ENCODE data around the gene APOC3. TPM values are rescaled to one million over a fixed set of nuclear protein-coding genes. Genes with fewer than 3 reads are reported as not detected.

APOC3 gene
- total RNA-seq, 1 experiment from 2014 or later = not detected

DNA sequence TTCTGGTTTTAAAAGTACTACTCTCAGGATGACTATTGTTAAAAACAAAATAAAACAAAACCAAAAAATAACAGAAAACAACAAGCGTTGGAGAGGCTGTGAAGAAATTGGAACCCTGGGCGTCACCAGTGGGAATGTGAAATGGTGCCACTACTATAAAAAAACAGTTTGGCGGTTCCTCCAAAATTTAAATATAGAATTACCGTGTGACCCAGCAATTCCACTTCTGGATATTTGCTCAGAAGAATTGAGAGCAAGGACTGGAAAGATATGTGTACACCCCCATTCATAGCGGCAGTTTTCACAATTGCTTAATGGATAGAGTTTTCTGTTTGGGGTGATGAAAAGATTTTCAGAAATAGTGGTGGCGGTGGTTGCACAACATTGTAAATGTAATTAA is 15.2 kb upstream of the APOC3 start:
- TF ChIP-seq, protein P1, sequence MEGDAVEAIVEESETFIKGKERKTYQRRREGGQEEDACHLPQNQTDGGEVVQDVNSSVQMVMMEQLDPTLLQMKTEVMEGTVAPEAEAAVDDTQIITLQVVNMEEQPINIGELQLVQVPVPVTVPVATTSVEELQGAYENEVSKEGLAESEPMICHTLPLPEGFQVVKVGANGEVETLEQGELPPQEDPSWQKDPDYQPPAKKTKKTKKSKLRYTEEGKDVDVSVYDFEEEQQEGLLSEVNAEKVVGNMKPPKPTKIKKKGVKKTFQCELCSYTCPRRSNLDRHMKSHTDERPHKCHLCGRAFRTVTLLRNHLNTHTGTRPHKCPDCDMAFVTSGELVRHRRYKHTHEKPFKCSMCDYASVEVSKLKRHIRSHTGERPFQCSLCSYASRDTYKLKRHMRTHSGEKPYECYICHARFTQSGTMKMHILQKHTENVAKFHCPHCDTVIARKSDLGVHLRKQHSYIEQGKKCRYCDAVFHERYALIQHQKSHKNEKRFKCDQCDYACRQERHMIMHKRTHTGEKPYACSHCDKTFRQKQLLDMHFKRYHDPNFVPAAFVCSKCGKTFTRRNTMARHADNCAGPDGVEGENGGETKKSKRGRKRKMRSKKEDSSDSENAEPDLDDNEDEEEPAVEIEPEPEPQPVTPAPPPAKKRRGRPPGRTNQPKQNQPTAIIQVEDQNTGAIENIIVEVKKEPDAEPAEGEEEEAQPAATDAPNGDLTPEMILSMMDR (conservative IDR thresholded peaks at IDR 0.05) = no peak
- Histone ChIP-seq H3K23ac (ENCODE audit: insufficient read length, low read depth, low read length) (no peak overlapping the region), H3K56ac (ENCODE audit: insufficient read length, low read depth, low read length) (no peak overlapping the region), H3T11ph (ENCODE audit: low read length) (no peak overlapping the region), H3K4me1 (ENCODE audit: insufficient read depth, low read length) (no peaks in the 10 kb centered on the region), H3K4me2 (ENCODE audit: insufficient read depth, insufficient read length, low read length) (no peak overlapping the region), H3K9me3 (ENCODE audit: control insufficient read depth, low read depth, low read length) (no peaks in the 10 kb centered on the region), H3K79me2 (ENCODE audit: insufficient read depth, low read length) (no peaks in the 10 kb centered on the region), H2AFZ (ENCODE audit: low read length) (no peak overlapping the region), H4K20me1 (ENCODE audit: control insufficient read depth, insufficient read depth, insufficient read length) (no peaks in the 10 kb centered on the region), H4K8ac (replicated peaks; ENCODE audit: insufficient read length, low read depth, low read length) (no peak overlapping the region), H4K91ac (ENCODE audit: insufficient read length, low read depth, low read length) (no peak overlapping the region), H3K18ac (ENCODE audit: insufficient read length, low read depth, low read length) (no peak overlapping the region), H3K14ac (ENCODE audit: insufficient read depth, low read length) (no peak overlapping the region), H3K27ac (ENCODE audit: insufficient read length, low read depth, low read length) (no peak overlapping the region), H2BK12ac (ENCODE audit: insufficient read length, low read depth, low read length) (no peak overlapping the region), H4K5ac (ENCODE audit: insufficient read length, low read depth, low read length) (no peak overlapping the region), H2BK20ac (ENCODE audit: low read depth, low read length, poor library complexity, severe bottlenecking) (no peak overlapping the region), H3K4ac (ENCODE audit: low read depth, low read length) (no peak overlapping the region), H3K9ac (ENCODE audit: extremely low read depth, insufficient read length, low read length) (no peak overlapping the region), H3K27me3 (ENCODE audit: insufficient read depth, low read length) (no peaks in the 10 kb centered on the region), H2BK15ac (ENCODE audit: low read depth, low read length) (no peak overlapping the region), H3K23me2 (ENCODE audit: insufficient read length, low read depth, low read length, poor library complexity, severe bottlenecking) (peaks cover 4% of the 10 kb centered on the region), H3K79me1 (ENCODE audit: insufficient read depth, low read depth, low read length, poor library complexity, severe bottlenecking) (no peaks in the 10 kb centered on the region), H2BK120ac (ENCODE audit: low read depth, low read length, poor library complexity, severe bottlenecking) (no peak overlapping the region), H2BK5ac (ENCODE audit: insufficient read length, low read length) (no peak overlapping the region), H2AK5ac (ENCODE audit: insufficient read length, low read length) (no peak overlapping the region)
- Mint-ChIP-seq H3K27ac (no peak overlapping the region), H3K4me3 (no peak overlapping the region), H3K9me3 (no peaks in the 10 kb centered on the region), H3K36me3 (ENCODE audit: insufficient read depth in 1 of 3, low read depth in 3 of 3) (no peaks in the 10 kb centered on the region), H3K4me1 (no peaks in the 10 kb centered on the region), H3K27me3 (ENCODE audit: low read depth) (peaks cover 9% of the 10 kb centered on the region)
- no peak for DNase-seq
- no CpG with 5 or more reads among the region's 6 CpGs for WGBS (ENCODE audit: extremely low coverage, insufficient read length, low lambda C conversion rate)
